Measurements from ENCODE around the gene CSNK1A1L.

GRCh38 chr13:37141011-37141410 lies 35.5 kb upstream of the CSNK1A1L start:
- TF ChIP-seq CTCF (IDR thresholded peaks at IDR 0.05) (no peak), ZFX (IDR thresholded peaks at IDR 0.05; ENCODE audit: borderline replicate concordance) (no peak)
